ENCODE measurements around the gene OBSCN. TPM values are rescaled to one million over a fixed set of nuclear protein-coding genes. Genes with fewer than 3 reads are reported as not detected.

The OBSCN gene
- total RNA-seq, 1 experiment from 2014 or later: 10.5 TPM

- Histone ChIP-seq H3K4me3 (ENCODE audit: low read depth in 2 of 2, low read length in 2 of 2) (no peak overlapping the region), H3K9me3 (ENCODE audit: control insufficient read depth, insufficient read depth, low read depth, low read length) (no peaks in the 10 kb centered on the region), H3K27me3 (ENCODE audit: control insufficient read depth, insufficient read depth, low read length) (no peaks in the 10 kb centered on the region), H3K4me1 (ENCODE audit: control insufficient read depth, insufficient read depth, low read length) (no peaks in the 10 kb centered on the region), H3K27ac (ENCODE audit: low read length) (no peak overlapping the region), H3K36me3 (ENCODE audit: control insufficient read depth, insufficient read depth, low read length) (no peaks in the 10 kb centered on the region)
- TF ChIP-seq TCF7L2 (IDR thresholded peaks at IDR 0.05; ENCODE audit: low read depth, low read length) (no peak), POLR2AphosphoS5 (IDR thresholded peaks at IDR 0.05; ENCODE audit: low read depth, low read length) (no peak), SIN3A (IDR thresholded peaks at IDR 0.05; ENCODE audit: borderline replicate concordance, insufficient read depth, low read depth, low read length) (no peak)
- TF ChIP-seq, protein P1, sequence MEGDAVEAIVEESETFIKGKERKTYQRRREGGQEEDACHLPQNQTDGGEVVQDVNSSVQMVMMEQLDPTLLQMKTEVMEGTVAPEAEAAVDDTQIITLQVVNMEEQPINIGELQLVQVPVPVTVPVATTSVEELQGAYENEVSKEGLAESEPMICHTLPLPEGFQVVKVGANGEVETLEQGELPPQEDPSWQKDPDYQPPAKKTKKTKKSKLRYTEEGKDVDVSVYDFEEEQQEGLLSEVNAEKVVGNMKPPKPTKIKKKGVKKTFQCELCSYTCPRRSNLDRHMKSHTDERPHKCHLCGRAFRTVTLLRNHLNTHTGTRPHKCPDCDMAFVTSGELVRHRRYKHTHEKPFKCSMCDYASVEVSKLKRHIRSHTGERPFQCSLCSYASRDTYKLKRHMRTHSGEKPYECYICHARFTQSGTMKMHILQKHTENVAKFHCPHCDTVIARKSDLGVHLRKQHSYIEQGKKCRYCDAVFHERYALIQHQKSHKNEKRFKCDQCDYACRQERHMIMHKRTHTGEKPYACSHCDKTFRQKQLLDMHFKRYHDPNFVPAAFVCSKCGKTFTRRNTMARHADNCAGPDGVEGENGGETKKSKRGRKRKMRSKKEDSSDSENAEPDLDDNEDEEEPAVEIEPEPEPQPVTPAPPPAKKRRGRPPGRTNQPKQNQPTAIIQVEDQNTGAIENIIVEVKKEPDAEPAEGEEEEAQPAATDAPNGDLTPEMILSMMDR (IDR thresholded peaks at IDR 0.05): no peak
- TF ChIP-seq, protein P2, sequence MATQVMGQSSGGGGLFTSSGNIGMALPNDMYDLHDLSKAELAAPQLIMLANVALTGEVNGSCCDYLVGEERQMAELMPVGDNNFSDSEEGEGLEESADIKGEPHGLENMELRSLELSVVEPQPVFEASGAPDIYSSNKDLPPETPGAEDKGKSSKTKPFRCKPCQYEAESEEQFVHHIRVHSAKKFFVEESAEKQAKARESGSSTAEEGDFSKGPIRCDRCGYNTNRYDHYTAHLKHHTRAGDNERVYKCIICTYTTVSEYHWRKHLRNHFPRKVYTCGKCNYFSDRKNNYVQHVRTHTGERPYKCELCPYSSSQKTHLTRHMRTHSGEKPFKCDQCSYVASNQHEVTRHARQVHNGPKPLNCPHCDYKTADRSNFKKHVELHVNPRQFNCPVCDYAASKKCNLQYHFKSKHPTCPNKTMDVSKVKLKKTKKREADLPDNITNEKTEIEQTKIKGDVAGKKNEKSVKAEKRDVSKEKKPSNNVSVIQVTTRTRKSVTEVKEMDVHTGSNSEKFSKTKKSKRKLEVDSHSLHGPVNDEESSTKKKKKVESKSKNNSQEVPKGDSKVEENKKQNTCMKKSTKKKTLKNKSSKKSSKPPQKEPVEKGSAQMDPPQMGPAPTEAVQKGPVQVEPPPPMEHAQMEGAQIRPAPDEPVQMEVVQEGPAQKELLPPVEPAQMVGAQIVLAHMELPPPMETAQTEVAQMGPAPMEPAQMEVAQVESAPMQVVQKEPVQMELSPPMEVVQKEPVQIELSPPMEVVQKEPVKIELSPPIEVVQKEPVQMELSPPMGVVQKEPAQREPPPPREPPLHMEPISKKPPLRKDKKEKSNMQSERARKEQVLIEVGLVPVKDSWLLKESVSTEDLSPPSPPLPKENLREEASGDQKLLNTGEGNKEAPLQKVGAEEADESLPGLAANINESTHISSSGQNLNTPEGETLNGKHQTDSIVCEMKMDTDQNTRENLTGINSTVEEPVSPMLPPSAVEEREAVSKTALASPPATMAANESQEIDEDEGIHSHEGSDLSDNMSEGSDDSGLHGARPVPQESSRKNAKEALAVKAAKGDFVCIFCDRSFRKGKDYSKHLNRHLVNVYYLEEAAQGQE (IDR thresholded peaks at IDR 0.05; ENCODE audit: insufficient read depth in 1 of 2, low read depth in 2 of 2, low read length in 1 of 2): no peak
- no TSS peak for BruUV-seq (replicated peaks)
- in situ Hi-C loops (cut with HindIII; ENCODE audit: low pct_unique_long_range_greater_than_20kb, low sequenced_read_pairs) (no loop called here), intact Hi-C loops (cut with micrococcal nuclease; ENCODE audit: unreplicated experiment) (no loop called here)
- ChIA-PET CTCF (no interaction called here), POLR2A (no interaction called here)
- DNase-seq (ENCODE audit: low read depth, low spot score) (no peak), ATAC-seq (no peak)
Observed at GRCh38 chr1:228218513-228219244, 10.8 kb downstream of the OBSCN start.

DNA sequence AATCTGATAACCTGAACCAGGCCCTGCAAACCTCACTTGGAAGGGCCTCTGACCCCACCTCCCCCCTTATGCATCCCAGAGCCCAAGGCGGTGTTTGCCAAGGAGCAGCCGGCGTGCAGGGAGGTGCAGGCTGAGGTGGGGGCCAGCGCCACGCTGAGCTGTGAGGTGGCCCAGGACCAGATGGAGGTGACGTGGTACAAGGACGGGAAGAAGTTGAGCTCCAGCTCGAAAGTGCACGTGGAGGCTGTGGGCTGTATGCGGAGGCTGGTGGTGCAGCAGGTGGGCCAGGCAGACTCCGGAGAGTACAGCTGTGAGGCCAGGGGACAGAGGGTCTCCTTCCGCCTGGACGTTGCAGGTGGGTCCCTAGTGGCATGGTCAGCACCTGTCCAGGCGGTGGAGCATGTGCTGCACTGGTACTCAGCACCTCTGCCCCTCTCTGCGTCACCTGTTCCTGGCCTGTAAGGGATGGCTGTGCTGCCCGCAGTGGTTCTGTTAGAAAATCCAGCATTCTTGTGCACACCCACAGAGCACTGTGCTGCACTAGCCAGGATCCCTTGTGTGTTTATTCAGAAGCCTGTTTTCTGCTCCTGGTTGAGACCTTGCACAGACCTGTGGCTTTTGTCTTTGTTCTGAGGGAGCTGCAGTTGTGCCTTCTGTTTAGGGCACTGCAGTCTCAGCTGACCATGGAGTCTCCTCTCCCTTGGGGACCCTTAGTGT, 11.6 kb downstream of the OBSCN start:
- intact Hi-C loops (cut with micrococcal nuclease; ENCODE audit: unreplicated experiment) (no loop called here), in situ Hi-C loops (cut with HindIII; ENCODE audit: low pct_unique_long_range_greater_than_20kb, low sequenced_read_pairs) (no loop called here)
- CTCF ChIA-PET: no interaction called here
- no peak overlapping the region for H3K4me3 ChIP-seq (ENCODE audit: low read depth in 2 of 2, low read length in 2 of 2)
- H3K27me3 ChIP-seq (ENCODE audit: control insufficient read depth, insufficient read depth, low read length): no peaks in the 10 kb centered on the region
- POLR2A ChIA-PET: no interaction called here
- H3K36me3 ChIP-seq (ENCODE audit: control insufficient read depth, insufficient read depth, low read length): no peaks in the 10 kb centered on the region
- H3K27ac ChIP-seq (ENCODE audit: low read length): no peak overlapping the region
- H3K9me3 ChIP-seq (ENCODE audit: control insufficient read depth, insufficient read depth, low read depth, low read length): no peaks in the 10 kb centered on the region; the same call in 1 of the 2 replicates
- no TSS peak for BruUV-seq (replicated peaks)
- TF ChIP-seq, protein P2 (IDR thresholded peaks at IDR 0.05; ENCODE audit: insufficient read depth in 1 of 2, low read depth in 2 of 2, low read length in 1 of 2): no peak
- TF ChIP-seq TCF7L2 (IDR thresholded peaks at IDR 0.05; ENCODE audit: low read depth, low read length): no peak
- TF ChIP-seq, protein P1 (IDR thresholded peaks at IDR 0.05): no peak
- no peak for TF ChIP-seq POLR2AphosphoS5 (IDR thresholded peaks at IDR 0.05; ENCODE audit: low read depth, low read length)
- no peak for TF ChIP-seq SIN3A (IDR thresholded peaks at IDR 0.05; ENCODE audit: borderline replicate concordance, insufficient read depth, low read depth, low read length)
- no peak for DNase-seq (ENCODE audit: low read depth, low spot score)
- H3K4me1 ChIP-seq (ENCODE audit: control insufficient read depth, insufficient read depth, low read length): no peaks in the 10 kb centered on the region
- ATAC-seq: no peak; the same call in 1 of the 2 replicates
